CD4-positive, alpha-beta T cell treated with Interleukin-6 at 100 ng/mL for 8 hours (primary cell): Measurements from ENCODE around the gene KIF7.

ENCODE experiments used
- DNase-seq: peaks from one replicate; pipeline ENCODE4 v3.0.0-alpha.2; 2020; ENCODE audit warnings: mixed read lengths, low spot score

Gene KIF7

GRCh38 chr15:89669309-89669865, 14.1 kb upstream of the KIF7 start:
- DNase-seq, result no peak

GRCh38 chr15:89668171-89668570, 12.9 kb upstream of the KIF7 start:
- no peak for DNase-seq

- DNase-seq, result no peak
These were observed 12.4 kb upstream of the KIF7 start for GRCh38 chr15:89667706-89667960.

GRCh38 chr15:89666858-89667705, 11.8 kb upstream of the KIF7 start:
- DNase-seq, result no peak

- no peak for DNase-seq
These were observed 11.1 kb upstream of the KIF7 start for GRCh38 chr15:89666184-89666857.

- DNase-seq, result no peak
These were observed 10.3 kb upstream of the KIF7 start for GRCh38 chr15:89665449-89666181.

- DNase-seq, result no peak
These were observed 9.4 kb upstream of the KIF7 start for GRCh38 chr15:89664441-89665350.

- no peak for DNase-seq
These were observed 7.8 kb upstream of the KIF7 start for GRCh38 chr15:89662893-89663626.

- DNase-seq, result no peak
These were observed 5.3 kb upstream of the KIF7 start for GRCh38 chr15:89660556-89660955.

GRCh38 chr15:89659295-89659694, 4.0 kb upstream of the KIF7 start:
- DNase-seq, result no peak

- no peak for DNase-seq
These were observed 2.5 kb upstream of the KIF7 start for GRCh38 chr15:89657686-89658200.

GRCh38 chr15:89656116-89656815, 999 bp upstream of the KIF7 start:
- no peak for DNase-seq

GRCh38 chr15:89654301-89654761, 936 bp downstream of the KIF7 start:
- no peak for DNase-seq

GRCh38 chr15:89653578-89653977, 1.7 kb downstream of the KIF7 start:
- DNase-seq, result no peak

GRCh38 chr15:89652666-89653065, 2.6 kb downstream of the KIF7 start:
- DNase-seq, result no peak

- no peak for DNase-seq
These were observed 3.1 kb downstream of the KIF7 start for GRCh38 chr15:89652131-89652530.

GRCh38 chr15:89649716-89650115, 5.6 kb downstream of the KIF7 start:
- DNase-seq, result no peak

- DNase-seq, result no peak
These were observed 6.1 kb downstream of the KIF7 start for GRCh38 chr15:89649013-89649625.
